GM18511 (cell line): ENCODE data around the gene ISY1.
"Not testable (repeated sequence)": the region's sequence is repeated elsewhere in the genome, so short reads cannot be mapped to it uniquely, and the experiment has no call there.

Experiments
- ATAC-seq: cut with Tn5 transposase; IDR thresholded peaks from one replicate; pipeline ENCODE4 v1.9.1; 2021; ENCODE audit warnings: mild to moderate bottlenecking, moderate library complexity; ENCODE audit not compliant: unreplicated experiment

ISY1 gene

DNA sequence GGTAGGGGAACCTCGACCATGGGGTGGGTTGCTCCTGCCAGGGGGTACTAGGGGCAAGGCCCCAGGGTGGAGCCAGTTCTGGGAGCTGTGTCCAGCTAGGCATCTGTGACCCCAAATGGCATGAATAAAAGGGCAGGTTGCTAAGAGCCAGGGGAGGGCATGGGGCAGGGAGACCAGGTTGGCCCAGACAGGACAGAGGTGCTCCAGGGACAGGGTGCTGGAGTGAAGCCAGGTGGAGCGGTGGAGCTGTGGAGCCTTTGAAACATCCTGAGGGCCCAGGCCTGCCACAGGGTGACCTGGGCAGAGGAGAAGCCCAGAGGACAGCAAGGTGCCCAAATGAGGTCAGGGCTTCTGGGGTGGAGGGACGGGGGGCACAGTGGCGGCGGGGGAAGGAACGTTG is 72.6 kb downstream of the ISY1 start:
- ATAC-seq: not testable (repeated sequence)

DNA sequence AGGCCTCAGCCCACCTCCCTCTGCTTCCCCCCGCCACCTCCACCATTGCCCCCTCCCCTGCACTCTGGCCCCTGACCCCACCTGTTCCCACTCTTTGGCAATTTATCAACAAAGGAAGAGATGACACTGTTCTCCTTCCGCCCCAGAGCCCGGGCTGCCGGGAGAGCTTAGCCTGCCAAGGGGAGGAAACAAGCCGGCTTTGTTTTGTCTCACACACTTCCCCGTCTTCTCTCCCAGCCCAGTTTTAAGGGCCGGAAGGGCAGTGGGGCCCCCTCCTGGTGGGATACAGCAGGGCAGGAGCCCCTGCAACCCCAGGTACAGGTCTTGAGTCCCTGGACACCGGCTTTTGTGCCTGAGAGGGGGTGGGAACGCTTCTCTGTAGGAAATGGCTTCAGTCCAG is 73.0 kb downstream of the ISY1 start:
- ATAC-seq: not testable (repeated sequence)

DNA sequence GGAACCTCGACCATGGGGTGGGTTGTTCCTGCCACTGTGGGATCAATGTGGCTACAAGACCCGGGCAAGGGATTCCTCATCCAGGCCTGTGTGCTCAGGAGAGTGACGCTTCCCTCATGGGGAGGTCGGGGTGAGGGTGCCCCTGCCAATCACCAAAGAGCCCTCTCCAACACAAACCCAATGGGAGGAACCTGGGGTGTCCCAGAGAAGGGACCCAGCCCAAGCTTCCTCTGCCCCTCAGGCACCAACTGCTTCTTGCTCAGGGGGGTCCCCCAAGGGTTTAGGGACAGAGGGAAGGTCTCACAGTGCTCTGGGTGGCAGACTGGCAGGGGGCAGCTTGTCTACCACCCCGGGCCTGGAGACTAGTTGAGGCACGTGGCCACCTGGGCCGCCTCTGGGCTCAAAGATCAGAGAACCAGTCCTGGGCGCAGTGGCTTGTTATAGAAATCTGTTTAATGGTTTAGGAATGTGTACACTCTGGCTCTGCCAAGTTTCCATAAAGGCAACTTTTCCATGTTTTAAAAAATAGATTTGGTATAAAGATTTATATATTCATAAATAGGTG is 73.6 kb downstream of the ISY1 start:
- ATAC-seq: no peak

DNA sequence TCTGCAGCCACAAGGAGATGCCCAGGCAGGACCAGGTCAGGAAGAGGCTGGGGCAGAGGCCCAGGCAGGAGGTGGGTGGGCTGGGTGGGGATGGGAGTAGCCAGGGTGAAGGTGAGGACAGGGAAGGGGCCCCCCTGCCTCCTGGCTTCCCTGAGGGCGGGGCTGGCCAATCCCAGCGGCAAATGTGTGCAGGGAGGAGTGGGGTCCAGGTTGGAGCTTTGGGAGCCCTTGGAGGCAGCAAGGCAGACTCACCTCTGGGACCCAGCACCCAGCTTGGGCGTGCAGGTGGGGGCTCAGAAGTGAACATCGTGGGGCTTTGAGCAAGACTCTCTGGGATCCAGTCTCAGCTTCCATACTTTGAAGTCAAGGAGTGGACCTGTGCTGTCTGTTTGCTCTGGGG is 75.0 kb downstream of the ISY1 start:
- no peak for ATAC-seq

DNA sequence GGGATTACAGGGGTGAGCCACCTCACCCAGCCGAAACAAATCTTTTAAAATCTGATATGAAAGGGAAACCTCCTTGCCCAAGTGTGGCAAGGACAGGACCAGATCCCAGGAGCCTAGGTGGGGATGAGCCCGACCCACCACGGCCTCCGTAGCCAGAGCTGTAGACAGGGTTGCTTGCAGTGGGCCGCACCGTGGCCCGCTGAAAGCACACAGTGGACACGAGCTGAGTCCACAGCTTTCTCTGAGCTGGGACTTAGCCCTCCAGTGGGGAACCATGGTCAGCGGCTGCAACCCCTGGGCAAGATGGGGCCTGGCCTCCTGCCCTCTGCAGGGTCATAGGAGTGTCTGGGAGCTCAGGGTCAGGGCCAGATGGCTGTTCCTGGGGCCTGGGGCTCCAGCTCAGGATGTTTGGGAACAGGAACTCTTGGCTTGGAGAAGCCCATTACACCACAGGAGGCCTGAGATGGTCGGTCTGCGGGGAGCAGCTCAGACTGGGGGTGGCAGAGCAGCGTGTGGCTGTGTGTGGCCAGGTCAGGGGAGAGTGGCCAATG is 75.6 kb downstream of the ISY1 start:
- no peak for ATAC-seq

DNA sequence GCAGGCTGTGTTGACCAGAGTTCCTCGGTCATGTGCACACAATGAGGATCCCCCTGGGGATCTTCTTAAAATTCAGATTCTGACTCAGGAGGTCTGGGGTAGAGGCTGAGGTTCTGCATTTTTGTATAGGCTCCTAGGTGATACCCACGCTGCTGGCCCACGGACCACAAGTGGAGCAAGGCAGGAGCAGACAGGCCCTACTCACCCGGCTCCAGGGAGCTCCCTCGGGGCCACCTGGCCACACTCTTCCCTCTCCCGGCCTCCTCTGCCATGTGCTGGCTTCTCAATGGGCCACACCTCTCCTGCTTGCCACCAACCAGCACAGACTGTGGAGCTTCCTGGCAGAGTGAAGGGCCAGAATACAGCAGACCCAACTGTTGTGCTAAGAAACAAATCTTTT is 76.4 kb downstream of the ISY1 start:
- ATAC-seq: no peak

DNA sequence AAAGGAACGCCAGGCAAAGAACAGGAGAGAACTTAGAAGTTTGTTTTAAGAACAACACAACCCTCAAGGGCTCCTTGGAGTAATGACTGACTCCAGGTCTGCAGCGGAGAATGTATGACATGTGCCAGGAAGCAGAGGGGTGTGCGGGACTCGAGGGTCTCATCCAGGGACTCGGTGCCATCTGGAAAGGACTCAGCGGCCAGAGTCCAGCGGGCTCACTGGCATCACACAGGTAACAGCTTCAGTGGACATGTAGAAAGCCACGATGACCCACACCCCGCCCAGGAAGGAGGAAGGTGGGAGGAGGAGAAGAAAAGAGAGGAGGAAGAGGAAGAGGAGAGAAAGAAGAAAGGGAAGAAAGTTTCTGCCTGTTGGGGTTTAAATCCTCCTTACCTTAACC is 78.8 kb downstream of the ISY1 start:
- ATAC-seq: no peak

DNA sequence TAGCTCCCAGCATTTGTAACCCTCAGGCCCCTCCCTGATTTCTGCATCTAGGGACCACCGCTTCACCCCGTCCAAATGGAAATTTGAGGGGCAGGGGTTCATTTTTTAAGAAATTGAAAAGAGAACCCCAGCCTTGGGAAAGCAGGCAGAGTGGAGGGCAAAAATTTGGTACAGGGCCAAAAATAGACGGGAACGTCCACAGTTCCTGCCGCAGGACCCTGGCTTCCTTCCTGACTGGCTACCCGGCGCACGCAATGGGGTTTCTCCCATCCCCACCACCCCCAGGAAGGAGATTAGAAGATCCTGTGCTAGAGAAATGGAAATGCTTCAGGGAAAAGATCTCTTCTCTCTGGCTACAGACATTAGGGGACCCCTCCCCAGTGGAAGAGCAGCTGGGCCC is 79.4 kb downstream of the ISY1 start:
- ATAC-seq: no peak

DNA sequence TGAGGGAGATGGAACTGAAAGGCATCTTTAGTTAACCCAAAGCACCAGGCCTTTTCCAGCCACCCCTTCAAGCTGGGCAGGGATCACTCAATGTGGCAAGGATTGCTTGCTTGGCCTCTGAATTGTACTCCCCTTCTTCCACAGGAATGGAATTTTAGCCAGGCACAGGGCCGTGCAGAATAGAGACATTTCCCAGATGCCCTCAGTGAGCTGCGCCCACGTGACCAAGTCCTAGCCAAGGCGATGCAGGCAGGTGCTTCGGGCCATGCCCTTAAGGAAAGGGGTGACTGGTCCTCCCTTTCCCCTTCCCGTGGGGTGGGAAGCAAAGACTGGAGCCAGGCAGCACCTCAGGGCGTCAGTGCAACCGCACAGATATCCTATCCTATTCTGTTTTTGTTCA is 82.4 kb downstream of the ISY1 start:
- ATAC-seq: no peak
